ENCODE results near the gene RHBDD1. TPM values are rescaled to one million over a fixed set of nuclear protein-coding genes. Genes with fewer than 3 reads are reported as not detected.

RHBDD1 gene
- total RNA-seq, 1 donor from 2014 or later = 90.2 TPM

DNA sequence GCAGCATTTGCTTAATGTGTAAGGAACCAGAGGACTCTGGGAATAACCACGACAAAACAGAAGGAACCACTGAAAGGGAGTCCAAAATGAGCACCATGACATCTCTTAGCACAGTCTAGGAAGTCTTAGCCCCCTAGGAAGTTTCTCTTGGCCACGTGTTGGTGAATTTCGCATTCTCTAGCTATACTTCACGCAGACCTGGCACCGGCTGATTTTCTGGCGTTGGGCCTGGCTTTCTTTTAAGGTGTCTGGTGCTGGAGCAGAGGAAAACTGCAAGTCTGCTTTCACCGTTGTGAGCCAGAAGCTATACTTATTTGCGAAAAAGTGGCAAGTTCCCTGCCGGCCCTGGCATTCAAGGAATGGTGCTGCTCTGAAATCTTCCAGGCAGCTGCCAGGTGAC, 171.3 kb downstream of the RHBDD1 start:
- no peak overlapping the region for H3K27ac Mint-ChIP-seq
- ChIA-PET CTCF (no interaction called here), POLR2A (no interaction called here)
- peaks cover 30% of the 10 kb centered on the region for H3K36me3 Mint-ChIP-seq (ENCODE audit: low read depth)
- DNase-seq (no peak), ATAC-seq (ENCODE audit: low read depth) (no peak)
- no peaks in the 10 kb centered on the region for H3K9me3 Mint-ChIP-seq
- H3K27me3 Mint-ChIP-seq = no peaks in the 10 kb centered on the region
- no peaks in the 10 kb centered on the region for H3K4me1 Mint-ChIP-seq
- TF ChIP-seq, protein P1, sequence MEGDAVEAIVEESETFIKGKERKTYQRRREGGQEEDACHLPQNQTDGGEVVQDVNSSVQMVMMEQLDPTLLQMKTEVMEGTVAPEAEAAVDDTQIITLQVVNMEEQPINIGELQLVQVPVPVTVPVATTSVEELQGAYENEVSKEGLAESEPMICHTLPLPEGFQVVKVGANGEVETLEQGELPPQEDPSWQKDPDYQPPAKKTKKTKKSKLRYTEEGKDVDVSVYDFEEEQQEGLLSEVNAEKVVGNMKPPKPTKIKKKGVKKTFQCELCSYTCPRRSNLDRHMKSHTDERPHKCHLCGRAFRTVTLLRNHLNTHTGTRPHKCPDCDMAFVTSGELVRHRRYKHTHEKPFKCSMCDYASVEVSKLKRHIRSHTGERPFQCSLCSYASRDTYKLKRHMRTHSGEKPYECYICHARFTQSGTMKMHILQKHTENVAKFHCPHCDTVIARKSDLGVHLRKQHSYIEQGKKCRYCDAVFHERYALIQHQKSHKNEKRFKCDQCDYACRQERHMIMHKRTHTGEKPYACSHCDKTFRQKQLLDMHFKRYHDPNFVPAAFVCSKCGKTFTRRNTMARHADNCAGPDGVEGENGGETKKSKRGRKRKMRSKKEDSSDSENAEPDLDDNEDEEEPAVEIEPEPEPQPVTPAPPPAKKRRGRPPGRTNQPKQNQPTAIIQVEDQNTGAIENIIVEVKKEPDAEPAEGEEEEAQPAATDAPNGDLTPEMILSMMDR (IDR thresholded peaks at IDR 0.05) = no peak
- H3K4me3 Mint-ChIP-seq = no peak overlapping the region
- intact Hi-C loops (cut with micrococcal nuclease) = no loop called here

DNA sequence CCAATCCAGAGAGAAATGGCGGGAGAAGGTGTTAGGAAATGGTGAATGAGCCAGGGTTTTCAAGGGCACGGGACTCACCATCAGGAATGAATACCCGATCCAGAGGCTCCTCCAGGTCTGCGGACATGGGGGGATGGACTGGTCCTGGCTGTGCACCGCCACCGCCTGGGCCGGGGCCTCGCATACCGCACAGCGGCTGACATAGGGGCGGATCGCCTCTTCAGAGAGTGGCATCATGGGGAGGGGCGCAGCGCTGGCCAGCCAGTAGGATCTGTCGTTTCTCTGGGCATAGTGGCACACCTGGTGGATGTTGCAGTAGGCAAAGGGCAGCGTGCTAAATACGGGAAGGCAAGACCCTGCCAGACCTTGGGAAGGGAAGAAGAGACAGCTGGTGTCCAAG, 172.1 kb downstream of the RHBDD1 start:
- Mint-ChIP-seq H3K27ac (no peak overlapping the region), H3K9me3 (no peaks in the 10 kb centered on the region), H3K27me3 (no peaks in the 10 kb centered on the region), H3K4me1 (no peaks in the 10 kb centered on the region), H3K4me3 (no peak overlapping the region), H3K36me3 (ENCODE audit: low read depth) (peaks cover 27% of the 10 kb centered on the region)
- ChIA-PET CTCF (no interaction called here), POLR2A (no interaction called here)
- TF ChIP-seq, protein P1 (IDR thresholded peaks at IDR 0.05) = no peak
- no peak for ATAC-seq (ENCODE audit: low read depth)
- DNase-seq = no peak
- intact Hi-C loops (cut with micrococcal nuclease) = no loop called here

DNA sequence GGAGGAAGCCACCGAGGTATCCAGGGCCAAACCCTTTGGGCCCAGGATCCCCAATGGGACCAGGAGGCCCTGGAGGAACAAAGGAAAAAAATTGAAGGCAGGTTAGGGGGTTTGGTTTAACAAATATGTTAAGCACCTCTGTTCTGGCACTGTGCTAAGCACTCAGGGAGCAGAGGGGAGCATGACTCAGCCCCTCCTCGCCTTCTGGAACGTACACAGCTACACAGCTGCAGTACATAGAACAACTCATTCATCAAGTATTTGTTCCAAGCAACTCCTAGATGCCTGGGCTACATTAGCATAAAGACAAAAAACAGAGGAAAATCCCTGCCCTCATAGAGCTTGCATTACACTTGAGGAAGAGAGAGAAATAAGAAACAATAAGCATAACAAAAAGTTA, 174.6 kb downstream of the RHBDD1 start:
- DNase-seq (no peak), ATAC-seq (ENCODE audit: low read depth) (no peak)
- ChIA-PET POLR2A (no interaction called here), CTCF (no interaction called here)
- peaks cover 15% of the 10 kb centered on the region for H3K36me3 Mint-ChIP-seq (ENCODE audit: low read depth)
- H3K9me3 Mint-ChIP-seq = no peaks in the 10 kb centered on the region
- H3K27me3 Mint-ChIP-seq = no peaks in the 10 kb centered on the region
- no peaks in the 10 kb centered on the region for H3K4me1 Mint-ChIP-seq
- H3K27ac Mint-ChIP-seq = no peak overlapping the region
- H3K4me3 Mint-ChIP-seq = no peak overlapping the region
- intact Hi-C loops (cut with micrococcal nuclease) = no loop called here
- TF ChIP-seq, protein P1 (IDR thresholded peaks at IDR 0.05) = no peak

DNA sequence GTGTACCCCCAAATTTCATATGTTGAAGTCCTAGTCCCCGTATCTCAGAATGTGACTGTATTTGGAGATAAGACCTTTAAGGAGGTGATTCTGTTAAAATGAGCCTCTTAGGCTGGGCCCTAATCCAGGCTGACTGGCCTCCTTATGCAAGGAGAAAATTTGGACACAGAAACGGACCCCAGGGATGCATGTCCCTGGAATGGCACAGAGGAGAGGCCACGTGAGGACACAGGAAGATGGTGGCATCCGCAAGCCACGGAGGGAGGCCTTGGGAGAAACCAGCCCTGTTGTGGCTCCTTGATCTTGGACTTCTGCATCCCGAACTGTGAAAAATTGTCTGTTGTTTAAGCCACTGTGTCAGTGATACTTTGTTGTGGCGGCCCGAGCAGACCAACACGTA, 177.5 kb downstream of the RHBDD1 start:
- intact Hi-C loops (cut with micrococcal nuclease) = no loop called here
- Mint-ChIP-seq H3K4me1 (no peaks in the 10 kb centered on the region), H3K36me3 (ENCODE audit: low read depth) (peaks cover 13% of the 10 kb centered on the region), H3K9me3 (no peaks in the 10 kb centered on the region), H3K27ac (no peak overlapping the region), H3K4me3 (no peak overlapping the region), H3K27me3 (no peaks in the 10 kb centered on the region)
- no peak for DNase-seq
- ChIA-PET POLR2A (no interaction called here), CTCF (interaction anchor here (0.5 kb wide), 1 partner anchor 118 kb away, joined by 3 read pairs; no protein-coding TSS in a partner anchor)
- TF ChIP-seq, protein P1 (IDR thresholded peaks at IDR 0.05) = no peak
- ATAC-seq (ENCODE audit: low read depth) = no peak

DNA sequence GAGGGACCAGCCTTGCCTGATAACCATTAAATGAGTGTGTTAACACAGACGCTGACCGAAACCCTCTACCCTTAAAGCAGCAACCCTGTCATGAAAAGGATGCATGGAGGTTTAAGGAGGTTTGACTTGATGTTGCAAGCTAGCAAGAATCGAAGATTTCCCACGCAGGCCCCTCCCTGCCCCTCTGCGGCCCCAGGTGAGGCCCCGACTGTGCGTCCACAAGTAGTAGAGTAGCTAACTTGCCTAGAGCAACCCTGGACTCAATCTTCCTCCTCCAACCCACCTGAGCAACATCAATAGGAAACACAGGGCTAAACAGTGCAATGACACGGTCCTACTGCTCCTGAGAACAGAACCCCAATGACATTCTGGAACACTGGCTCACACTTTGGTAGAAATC, 178.0 kb downstream of the RHBDD1 start:
- ChIA-PET POLR2A (no interaction called here), CTCF (interaction anchor here (0.5 kb wide), 1 partner anchor 117 kb away, joined by 3 read pairs; no protein-coding TSS in a partner anchor)
- no peak for ATAC-seq (ENCODE audit: low read depth)
- no peaks in the 10 kb centered on the region for H3K27me3 Mint-ChIP-seq
- TF ChIP-seq, protein P1 (IDR thresholded peaks at IDR 0.05) = no peak
- DNase-seq = no peak
- H3K36me3 Mint-ChIP-seq (ENCODE audit: low read depth) = peaks cover 11% of the 10 kb centered on the region
- intact Hi-C loops (cut with micrococcal nuclease) = no loop called here
- H3K4me1 Mint-ChIP-seq = no peaks in the 10 kb centered on the region
- no peak overlapping the region for H3K27ac Mint-ChIP-seq
- no peak overlapping the region for H3K4me3 Mint-ChIP-seq
- H3K9me3 Mint-ChIP-seq = no peaks in the 10 kb centered on the region

Data from activated B cell treated with CpG ODN at 0.5 μM for 24 hours (primary cell).